K562 (cell line): ENCODE measurements around the gene APOBEC3A. TPM values are rescaled to one million over a fixed set of nuclear protein-coding genes. Genes with fewer than 3 reads are reported as not detected.

Experiments used
- MYBL2 ChIP-seq, 2 experiments: fragments of 450-650 bp in 1 of 2; sonication (generic) in 1 of 2; formaldehyde crosslinking in 1 of 2; IDR thresholded peaks; 2 replicates each; pipeline versions ENCODE4 v1.6.1 to v1.8.1; 2017 to 2022; ENCODE audit warnings: borderline replicate concordance in 1 of 2, inconsistent platforms in 1 of 2, low read depth in 1 of 2, mild to moderate bottlenecking in 1 of 2, missing genetic modification reagents in 1 of 2, moderate library complexity in 1 of 2
- NCOR1 ChIP-seq: fragments of 450-650 bp; IDR thresholded peaks from 2 replicates; pipeline ENCODE4 v1.6.1; 2016; ENCODE audit warnings: mild to moderate bottlenecking, moderate library complexity
- SETDB1 ChIP-seq: IDR thresholded peaks from one replicate; pipeline ENCODE4 v1.6.1; 2012; ENCODE audit warnings: low read length, control low read depth, inconsistent platforms
- ZNF407 ChIP-seq: fragments of 450-650 bp; IDR thresholded peaks from 2 replicates; pipeline ENCODE4 v1.6.1; 2016; ENCODE audit warnings: low read depth
- polyA plus RNA-seq, 8 experiments: library from polyadenylated mRNA; depleted of rRNA in 4 of 8; stranded (reverse) in 5 of 8; unstranded in 3 of 8; fragments of >200 nt; fragmentation: Nextera tagmentation in 2 of 8; fragmentation: Illumina TruSeq in 1 of 8; extraction: Ambion mirVana in 2 of 8; extraction: Trizol in 1 of 8; gene quantifications; 2 replicates each; pipeline versions ENCODE4 v1.2.1 to v1.2.3, GENCODE V29; 2011 to 2014; ENCODE audit warnings: inconsistent platforms in 1 of 8, missing spikeins in 1 of 8
- total RNA-seq, 7 experiments: library from RNA; depleted of rRNA in 6 of 7; stranded (reverse); fragments of >200 nt in 6 of 7; fragmentation: Illumina TruSeq in 2 of 7; extraction: Trizol in 2 of 7; gene quantifications; 2 replicates each; pipeline versions ENCODE4 v1.2.1 to v1.2.3, GENCODE V29; 2011 to 2021; ENCODE audit warnings: low replicate concordance in 1 of 7

APOBEC3A gene
- total and polyA plus RNA-seq, 9 of the 15 experiments (the other 6 are each of a cell fraction or from before 2014, with no cell fraction given): 0.04 TPM; not detected in 8

- TF ChIP-seq MYBL2 (IDR thresholded peaks at IDR 0.05; ENCODE audit: low read depth) (no peak), MYBL2 (CRISPR knock-in tag; IDR thresholded peaks at IDR 0.05; ENCODE audit: borderline replicate concordance) (no peak), SETDB1 (no peak), NCOR1 (no peak), ZNF407 (no peak)
- TF ChIP-seq, all 486 proteins: peak for 0
These were observed 13.1 kb downstream of the APOBEC3A start (continued) for GRCh38 chr22:38970551-38970950.
